ENCODE measurements around the gene CRKL. TPM values are rescaled to one million over a fixed set of nuclear protein-coding genes. Genes with fewer than 3 reads are reported as not detected.
"Not testable (repeated sequence)": the region's sequence is repeated elsewhere in the genome, so short reads cannot be mapped to it uniquely, and the experiment has no call there.

Gene CRKL
- total RNA-seq, 2 donors from 2014 or later: 42.1 to 45.2 TPM

- peaks cover 9 to 25% of the 10 kb centered on the region in 2 donors for H3K4me1 ChIP-seq (ENCODE audit: control insufficient read depth in 1 of 2, low read depth in 2 of 2)
- peaks cover 12% of the 10 kb centered on the region for H3K36me3 ChIP-seq
- H3K4me3 ChIP-seq: no peak overlapping the region
- no peaks in the 10 kb centered on the region for H3K27me3 ChIP-seq (replicated peaks; ENCODE audit: insufficient read depth)
- no peak overlapping the region for H3K27ac ChIP-seq
- ATAC-seq (ENCODE audit: insufficient number of reproducible peaks, low FRiP score, low read depth): no peak
- no peak for DNase-seq (ENCODE audit: low spot score)
- TF ChIP-seq, protein P1, sequence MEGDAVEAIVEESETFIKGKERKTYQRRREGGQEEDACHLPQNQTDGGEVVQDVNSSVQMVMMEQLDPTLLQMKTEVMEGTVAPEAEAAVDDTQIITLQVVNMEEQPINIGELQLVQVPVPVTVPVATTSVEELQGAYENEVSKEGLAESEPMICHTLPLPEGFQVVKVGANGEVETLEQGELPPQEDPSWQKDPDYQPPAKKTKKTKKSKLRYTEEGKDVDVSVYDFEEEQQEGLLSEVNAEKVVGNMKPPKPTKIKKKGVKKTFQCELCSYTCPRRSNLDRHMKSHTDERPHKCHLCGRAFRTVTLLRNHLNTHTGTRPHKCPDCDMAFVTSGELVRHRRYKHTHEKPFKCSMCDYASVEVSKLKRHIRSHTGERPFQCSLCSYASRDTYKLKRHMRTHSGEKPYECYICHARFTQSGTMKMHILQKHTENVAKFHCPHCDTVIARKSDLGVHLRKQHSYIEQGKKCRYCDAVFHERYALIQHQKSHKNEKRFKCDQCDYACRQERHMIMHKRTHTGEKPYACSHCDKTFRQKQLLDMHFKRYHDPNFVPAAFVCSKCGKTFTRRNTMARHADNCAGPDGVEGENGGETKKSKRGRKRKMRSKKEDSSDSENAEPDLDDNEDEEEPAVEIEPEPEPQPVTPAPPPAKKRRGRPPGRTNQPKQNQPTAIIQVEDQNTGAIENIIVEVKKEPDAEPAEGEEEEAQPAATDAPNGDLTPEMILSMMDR (IDR thresholded peaks at IDR 0.05): no peak
- H3K9me3 ChIP-seq: no peaks in the 10 kb centered on the region
Observed at GRCh38 chr22:20931126-20931654, 14.0 kb downstream of the CRKL start.

GRCh38 chr22:20933910-20934309, 16.7 kb downstream of the CRKL start:
- TF ChIP-seq, protein P1 (IDR thresholded peaks at IDR 0.05): no peak
- no peak for DNase-seq (ENCODE audit: low spot score)
- Histone ChIP-seq H3K4me1 (ENCODE audit: control insufficient read depth in 1 of 2, low read depth in 2 of 2) (peaks cover 20 to 43% of the 10 kb centered on the region in 2 donors), H3K9me3 (no peaks in the 10 kb centered on the region), H3K4me3 (no peak overlapping the region), H3K36me3 (peaks cover 12% of the 10 kb centered on the region), H3K27me3 (replicated peaks; ENCODE audit: insufficient read depth) (no peaks in the 10 kb centered on the region), H3K27ac (no peak overlapping the region)
- no peak for ATAC-seq (ENCODE audit: insufficient number of reproducible peaks, low FRiP score, low read depth)

DNA sequence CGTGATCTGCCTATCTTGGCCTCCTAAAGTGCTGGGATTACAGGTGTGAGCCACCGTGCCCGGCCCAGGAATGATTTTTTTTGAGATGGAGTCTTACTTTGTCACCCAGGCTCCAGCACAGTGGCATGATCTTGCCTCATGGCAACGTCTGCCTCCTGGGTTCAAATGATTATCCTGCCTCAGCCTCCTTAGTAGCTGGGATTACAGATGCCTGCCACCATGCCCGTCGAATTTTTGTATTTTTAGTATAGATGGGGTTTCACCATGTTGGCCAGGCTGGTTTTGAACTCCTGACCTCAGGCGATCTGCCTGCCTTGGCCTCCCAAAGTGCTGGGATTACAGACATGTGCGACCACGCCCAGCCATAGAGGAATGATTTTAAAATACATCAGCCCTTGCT, 17.8 kb downstream of the CRKL start:
- not testable (repeated sequence) for H3K27me3 ChIP-seq (replicated peaks; ENCODE audit: insufficient read depth); ATAC-seq (ENCODE audit: insufficient number of reproducible peaks, low FRiP score, low read depth); H3K9me3 ChIP-seq; H3K4me3 ChIP-seq; H3K27ac ChIP-seq; DNase-seq (ENCODE audit: low spot score)
- Histone ChIP-seq H3K4me1 (ENCODE audit: control insufficient read depth in 1 of 2, low read depth in 2 of 2) (peaks cover 20 to 46% of the 10 kb centered on the region in 2 donors), H3K36me3 (peaks cover 12% of the 10 kb centered on the region)

DNA sequence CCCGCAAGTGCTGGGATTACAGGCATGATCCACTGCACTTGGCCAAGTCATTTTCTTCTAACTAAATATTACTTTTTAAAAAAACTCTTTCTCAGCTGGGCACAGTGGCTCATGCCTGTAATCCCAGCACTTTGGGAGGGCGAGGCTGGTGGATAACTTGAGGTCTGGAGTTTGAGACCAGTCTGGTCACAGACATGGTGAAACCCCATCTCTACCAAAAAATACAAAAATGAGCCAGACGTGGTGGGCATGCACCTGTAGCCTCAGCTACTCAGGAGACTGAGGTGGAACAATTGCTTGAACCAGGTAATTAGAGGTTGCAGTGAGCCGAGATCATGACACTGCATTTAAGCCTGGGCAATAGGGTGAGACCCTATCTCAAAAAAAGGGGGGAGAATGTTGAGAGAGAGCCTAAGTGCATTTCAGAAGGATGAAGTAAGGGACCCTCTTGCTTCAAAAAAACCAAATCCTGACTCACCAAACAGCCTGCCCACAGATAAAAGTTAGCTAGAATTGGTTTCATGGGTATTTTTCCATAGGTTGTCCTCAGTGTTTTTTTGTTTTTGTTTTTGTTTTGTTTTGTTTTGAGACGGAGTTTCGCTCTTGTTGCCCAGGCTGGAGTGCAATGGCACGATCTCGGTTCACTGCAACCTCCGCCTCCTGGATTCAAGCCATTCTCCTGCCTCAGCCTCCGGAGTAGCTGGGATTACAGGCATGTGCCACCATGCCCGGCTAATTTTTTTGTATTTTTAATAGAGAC, 18.8 kb downstream of the CRKL start:
- Histone ChIP-seq H3K36me3 (peaks cover 12% of the 10 kb centered on the region), H3K4me1 (ENCODE audit: control insufficient read depth in 1 of 2, low read depth in 2 of 2) (peaks cover 20 to 55% of the 10 kb centered on the region in 2 donors)
- not testable (repeated sequence) for H3K9me3 ChIP-seq; H3K27me3 ChIP-seq (replicated peaks; ENCODE audit: insufficient read depth); ATAC-seq (ENCODE audit: insufficient number of reproducible peaks, low FRiP score, low read depth); H3K4me3 ChIP-seq; DNase-seq (ENCODE audit: low spot score); H3K27ac ChIP-seq

DNA sequence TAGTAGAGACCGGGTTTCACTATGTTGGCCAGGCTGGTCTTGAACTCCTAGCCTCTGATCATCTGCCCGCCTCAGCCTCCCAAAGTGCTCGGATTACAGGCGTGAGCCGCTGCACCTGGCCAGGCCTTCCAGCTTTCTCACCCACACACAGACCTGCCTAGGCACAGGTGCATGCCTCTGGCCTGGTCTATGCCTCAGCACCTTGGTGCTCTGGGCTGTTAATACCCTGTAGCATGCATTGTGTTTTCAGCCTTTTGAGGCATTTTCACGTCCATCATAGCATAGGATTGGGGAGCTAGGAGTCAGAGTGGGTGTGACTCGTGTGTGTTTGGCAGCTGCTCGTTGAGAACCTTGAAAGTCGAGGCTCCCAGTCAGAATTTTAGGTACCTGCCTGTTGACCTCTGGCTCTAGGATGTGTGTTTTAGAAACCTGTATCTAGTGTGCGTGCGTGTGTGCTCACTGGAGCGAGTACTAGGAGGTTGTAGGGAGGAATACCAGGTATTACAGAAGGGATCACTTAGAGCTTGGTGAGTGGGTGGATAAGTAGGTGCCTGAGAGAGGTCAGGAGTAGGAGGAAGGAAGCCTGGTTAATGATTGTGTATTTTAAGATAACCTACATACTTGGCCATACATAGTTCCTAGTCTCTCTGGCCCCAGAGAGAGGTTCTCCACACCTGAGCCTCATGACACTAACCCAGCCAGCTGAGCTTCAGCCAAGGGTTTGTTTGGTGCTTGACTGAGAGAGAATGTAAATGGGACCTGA, 20.0 kb downstream of the CRKL start:
- no peak overlapping the region for H3K4me3 ChIP-seq
- H3K36me3 ChIP-seq: peaks cover 12% of the 10 kb centered on the region
- peaks cover 17 to 52% of the 10 kb centered on the region in 2 donors for H3K4me1 ChIP-seq (ENCODE audit: control insufficient read depth in 1 of 2, low read depth in 2 of 2)
- ATAC-seq (ENCODE audit: insufficient number of reproducible peaks, low FRiP score, low read depth) (no peak), DNase-seq (ENCODE audit: low spot score) (no peak)
- no peaks in the 10 kb centered on the region for H3K9me3 ChIP-seq
- TF ChIP-seq, protein P1 (IDR thresholded peaks at IDR 0.05): no peak
- no peaks in the 10 kb centered on the region for H3K27me3 ChIP-seq (replicated peaks; ENCODE audit: insufficient read depth)
- H3K27ac ChIP-seq: no peak overlapping the region
